Inferior parietal cortex (tissue), 1 donor: Measurements from ENCODE around the gene BMERB1.
A peak's percentile ranks its signal among the peaks of the same experiment; 100 is the strongest.
"Not testable (repeated sequence)": the region's sequence is repeated elsewhere in the genome, so short reads cannot be mapped to it uniquely, and the experiment has no call there.

ENCODE experiments used
- DNase-seq: peaks from one replicate; pipeline ENCODE4 v3.0.0-alpha.2; 2016; ENCODE audit errors: extremely low spot score

BMERB1 gene

GRCh38 chr16:15461376-15461775 is 27.0 kb downstream of the BMERB1 start:
- DNase-seq: no peak

DNA sequence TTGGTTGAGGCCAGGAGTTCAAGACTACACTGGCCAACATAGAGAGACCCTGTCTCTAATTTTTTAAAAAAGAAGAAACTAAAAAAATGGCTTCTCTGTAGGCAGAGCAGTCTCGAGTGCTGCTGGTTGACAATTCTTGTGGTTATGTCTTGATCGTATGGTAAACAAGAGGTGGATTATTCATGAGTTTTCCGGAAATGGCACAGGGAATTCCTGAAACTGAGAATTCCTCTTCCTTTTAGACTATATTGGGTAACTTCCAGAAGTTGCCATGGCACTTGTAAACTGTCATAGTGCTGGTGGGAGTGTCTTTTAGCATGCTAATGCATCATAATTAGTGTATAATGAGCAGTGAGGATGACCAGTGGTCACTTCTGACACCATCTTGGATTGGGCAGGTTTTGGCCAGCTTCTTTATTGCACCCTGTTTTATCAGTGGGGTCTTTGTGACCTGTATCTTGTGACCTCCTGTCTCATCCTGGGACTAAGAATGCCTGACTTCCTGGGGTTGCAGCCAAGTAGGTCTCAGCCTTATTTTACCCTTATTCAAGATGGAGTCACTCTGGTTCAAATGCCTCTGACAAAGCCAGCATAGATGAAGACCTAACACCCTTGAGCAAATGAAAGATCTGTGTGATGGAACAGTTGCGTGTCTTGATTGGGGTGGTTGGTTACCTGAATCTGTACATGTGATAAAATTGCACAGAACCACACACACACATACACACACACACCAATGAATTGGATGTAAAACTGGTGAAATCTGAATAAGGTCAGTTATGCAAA is 30.2 kb downstream of the BMERB1 start:
- DNase-seq: no peak

DNA sequence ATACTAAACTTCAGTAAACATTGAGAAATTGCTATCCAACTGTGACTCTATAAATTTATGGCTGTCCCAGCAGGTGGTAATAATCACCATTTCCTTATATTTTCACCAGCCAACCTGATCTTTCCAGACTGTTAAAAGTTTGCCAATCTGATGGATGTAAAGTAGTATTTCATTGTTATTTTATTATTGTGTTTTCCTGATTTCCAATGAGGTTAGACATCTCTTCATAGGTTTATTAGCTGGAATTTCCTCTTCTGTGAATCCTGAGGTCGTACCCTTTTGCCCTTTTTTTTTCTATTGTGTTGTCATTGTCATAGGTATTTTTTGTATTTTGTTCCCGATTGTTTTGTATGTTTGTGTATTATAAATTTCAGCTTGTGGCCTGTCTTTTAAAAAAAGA is 31.7 kb downstream of the BMERB1 start:
- no peak for DNase-seq

- DNase-seq: no peak
Measured at GRCh38 chr16:15466886-15467781, 32.7 kb downstream of the BMERB1 start.

DNA sequence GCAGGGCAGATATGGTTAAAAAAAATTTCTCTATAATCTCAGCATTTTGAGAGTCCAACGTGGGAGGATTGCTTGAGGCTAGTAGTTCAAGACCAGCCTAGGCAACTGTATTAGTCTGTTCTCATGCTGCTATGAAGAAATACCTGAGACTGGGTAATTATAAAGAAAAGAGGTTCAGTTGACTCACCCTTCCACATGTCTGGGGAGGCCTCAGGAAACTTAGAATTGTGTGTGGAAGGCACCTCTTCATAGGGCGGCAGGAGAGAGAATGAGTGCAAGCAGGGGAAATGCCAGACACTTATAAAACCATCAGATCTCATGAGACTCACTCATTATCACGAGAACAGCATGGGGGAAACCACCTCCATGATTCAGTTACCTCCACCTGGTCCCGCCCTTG is 42.6 kb downstream of the BMERB1 start:
- not testable (repeated sequence) for DNase-seq

GRCh38 chr16:15477802-15478201 is 43.4 kb downstream of the BMERB1 start:
- DNase-seq: no peak

DNA sequence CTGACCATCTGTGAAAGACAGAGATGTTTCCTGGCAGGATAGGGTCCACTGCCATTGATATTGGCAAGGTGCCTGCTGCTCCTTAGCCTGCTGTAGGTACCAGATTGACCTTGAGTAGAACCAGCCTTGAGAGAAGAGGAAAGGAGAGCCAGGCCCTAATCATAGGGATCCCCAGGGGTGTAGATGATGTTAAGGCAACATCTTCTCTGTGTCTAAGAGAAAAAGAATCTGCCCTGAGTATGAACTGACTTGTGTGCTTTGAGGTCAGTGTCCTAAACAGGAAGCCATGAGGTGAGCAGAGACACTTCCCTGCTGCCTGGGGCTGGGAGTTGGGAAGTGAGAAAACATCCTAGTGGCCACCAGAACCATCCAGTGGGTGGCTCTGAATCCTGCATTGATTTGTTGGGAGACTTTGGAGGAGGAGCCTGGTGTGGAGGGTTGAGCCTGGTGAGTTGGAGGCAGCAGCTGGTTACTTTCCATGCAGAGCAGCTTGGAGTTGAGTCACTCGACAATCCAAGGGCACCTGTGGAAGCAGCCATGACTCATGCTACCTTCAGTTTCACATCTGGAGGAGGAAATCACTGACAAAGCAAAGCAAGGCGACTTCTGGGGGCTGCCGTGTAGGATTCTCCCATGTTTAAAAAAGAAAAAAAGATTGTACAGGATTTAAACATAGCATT is 47.8 kb downstream of the BMERB1 start:
- DNase-seq: peak; percentile 36

DNA sequence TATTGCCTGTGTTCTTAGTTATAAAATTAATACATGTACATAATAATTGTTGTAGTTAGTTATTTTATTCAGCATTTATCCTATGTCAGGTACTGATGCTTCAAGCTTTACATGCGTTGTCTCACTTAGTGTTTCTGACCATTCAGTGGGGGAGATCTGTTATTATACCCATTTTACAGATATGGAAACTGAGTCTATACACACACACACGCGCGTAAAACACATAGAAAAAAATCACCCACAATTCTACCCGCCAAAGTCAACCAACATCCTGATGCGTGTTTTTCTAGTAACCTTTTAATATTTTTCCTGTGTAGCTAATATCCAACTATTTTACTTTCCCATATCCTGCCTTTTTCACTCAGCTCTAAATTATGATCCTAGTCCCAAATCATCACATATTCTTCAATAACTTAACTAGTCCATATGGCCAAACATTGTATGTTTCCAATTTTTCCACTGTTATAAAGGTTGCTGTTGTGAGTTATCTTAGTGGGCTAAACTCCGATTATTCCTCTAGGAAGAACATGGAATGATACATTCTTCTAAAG is 48.4 kb downstream of the BMERB1 start:
- no peak for DNase-seq

DNA sequence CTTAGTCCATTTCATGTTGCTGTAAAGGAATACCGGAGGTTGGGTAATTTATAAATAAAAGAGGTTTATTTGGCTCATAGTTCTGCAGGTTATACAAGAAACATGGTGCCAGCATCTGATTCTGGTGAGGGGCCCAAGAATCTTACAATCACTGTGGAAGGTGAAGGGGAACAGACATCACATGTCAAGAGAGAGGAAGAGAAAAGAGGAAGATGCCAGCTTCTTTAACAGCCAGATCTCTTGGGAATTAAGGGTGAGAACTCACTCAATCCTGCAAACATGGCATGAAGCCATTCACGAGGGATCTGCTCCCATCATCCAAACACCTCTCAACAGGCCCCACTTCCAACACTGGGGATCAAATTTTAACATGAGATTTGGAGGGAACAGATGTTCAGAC is 49.5 kb downstream of the BMERB1 start:
- DNase-seq: no peak

- DNase-seq: no peak
Measured at GRCh38 chr16:15484662-15485061, 50.3 kb downstream of the BMERB1 start.

- DNase-seq: no peak
Measured at GRCh38 chr16:15485175-15485574, 50.8 kb downstream of the BMERB1 start.

DNA sequence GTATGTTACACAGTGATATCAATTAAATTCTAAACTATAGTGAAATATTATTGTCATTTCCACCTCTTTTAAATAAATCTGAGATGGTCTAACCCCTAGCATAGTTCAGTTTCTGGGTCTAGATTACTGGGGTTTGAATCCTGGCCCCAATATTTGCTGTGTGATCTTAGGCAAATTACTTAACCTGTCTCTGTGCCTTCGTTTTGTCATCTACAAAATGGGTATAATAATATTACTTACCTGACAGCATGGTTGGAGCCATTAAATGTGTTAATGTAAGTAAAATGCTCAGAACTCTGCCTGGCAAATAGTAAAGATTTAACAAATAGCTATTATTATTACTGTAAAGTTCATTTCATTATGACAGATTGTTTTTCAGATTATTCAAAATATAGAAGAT is 52.3 kb downstream of the BMERB1 start:
- no peak for DNase-seq

DNA sequence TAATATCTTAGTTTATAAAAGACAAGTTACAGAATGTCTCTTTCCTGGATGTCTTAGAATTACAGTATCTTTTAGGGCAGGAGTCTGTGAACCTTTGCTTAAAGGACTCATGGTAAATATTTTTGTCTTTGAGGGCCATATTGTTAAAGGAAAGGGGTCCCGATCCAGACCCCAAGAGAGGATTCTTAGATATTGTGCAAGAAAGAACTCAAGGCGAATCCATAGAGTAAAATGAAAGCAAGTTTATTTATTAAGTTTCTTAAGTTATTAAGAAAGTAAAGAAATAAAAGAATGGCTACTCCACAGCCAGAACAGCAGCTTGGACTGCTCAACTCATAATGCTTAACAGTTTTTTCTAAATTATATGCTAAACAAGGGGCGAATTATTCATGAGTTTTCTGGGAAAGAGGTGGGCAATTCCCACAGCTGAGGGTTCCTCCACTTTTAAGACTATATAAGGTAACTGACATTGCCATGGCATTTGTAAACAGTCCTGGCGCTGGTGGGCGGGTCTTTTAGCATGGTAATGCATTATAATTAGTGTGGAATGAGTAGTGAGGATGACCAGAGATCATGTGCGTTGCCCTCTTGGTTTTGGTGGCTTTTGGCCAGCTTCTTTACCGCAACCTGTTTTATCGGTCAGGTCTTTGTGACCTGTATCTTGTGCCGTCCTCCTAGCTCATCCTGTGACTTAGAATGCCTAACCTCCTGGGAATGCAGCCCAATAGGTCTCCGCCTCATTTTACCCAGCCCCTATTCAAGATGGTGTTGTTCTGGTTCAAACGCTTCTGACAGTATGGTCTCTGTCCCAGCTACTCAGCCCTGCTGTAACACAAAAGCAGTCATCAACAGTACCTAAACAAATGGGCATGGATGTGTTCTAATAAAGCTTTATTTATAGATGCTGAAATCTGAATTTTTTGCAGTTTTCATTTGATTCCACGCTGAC is 53.2 kb downstream of the BMERB1 start:
- no peak for DNase-seq

DNA sequence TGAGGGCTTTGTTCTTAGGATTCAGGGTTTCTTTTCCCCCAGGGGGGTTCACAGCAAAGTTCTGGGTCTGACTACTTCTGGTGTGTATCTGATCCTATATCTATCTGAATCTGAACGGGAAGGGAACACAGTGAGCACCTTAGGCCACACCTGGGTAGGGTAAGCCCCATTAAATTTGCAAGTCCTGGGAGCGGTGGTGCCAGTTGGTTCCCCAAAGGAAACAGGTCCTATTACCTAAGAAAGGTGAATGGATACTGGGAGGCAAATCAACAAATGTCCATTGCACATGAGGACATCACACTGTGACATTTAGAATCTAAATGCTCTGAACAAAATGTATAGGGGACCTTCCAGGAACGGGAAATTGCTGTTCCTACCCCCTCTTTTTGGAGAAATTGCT is 54.6 kb downstream of the BMERB1 start:
- no peak for DNase-seq

DNA sequence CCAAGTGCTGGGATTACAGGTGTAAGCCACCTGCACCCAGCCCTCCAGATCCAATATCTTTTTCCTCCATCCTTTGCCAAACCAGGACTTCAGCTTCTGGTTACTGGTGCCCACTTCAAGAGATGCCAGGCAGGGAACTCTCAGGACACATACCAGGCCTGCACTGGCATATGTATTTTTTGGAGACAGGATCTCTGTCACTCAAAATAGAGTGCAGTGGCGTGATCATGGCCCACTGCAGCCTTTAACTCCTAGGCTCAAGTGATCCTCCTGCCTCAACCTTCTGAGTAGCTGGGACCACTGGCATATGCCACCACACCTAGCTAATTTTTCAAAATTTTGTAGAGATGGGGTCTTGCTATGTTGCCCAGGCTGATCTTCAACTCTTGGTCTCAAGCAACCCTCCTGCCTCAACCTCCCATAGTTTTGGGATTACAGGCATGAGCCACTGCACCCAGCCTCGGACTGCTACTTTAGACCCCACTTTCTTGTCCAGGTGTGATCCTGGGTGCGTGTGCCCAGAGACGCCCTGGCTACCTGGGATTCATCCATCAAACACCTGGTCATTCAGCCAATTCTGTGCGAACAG is 55.8 kb downstream of the BMERB1 start:
- no peak for DNase-seq

DNA sequence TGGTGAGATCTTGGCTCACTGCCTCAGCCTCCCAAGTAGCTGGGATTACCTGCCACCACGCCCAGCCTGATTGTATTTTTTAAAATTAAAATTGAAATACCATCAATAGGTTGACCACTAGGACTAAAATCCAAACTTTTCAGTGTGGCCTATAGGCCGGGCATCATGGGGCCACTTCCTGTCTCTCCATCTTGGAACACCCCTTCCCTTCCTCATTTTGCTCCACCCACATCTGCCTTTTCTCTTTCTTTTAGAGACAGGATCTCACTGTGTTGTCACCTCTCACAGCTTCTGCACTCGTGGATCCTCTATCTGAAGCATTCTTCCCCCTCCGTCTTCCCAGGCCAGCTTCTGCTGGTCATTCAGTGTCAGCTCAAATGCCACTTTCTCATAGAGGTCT is 57.0 kb downstream of the BMERB1 start:
- no peak for DNase-seq

DNA sequence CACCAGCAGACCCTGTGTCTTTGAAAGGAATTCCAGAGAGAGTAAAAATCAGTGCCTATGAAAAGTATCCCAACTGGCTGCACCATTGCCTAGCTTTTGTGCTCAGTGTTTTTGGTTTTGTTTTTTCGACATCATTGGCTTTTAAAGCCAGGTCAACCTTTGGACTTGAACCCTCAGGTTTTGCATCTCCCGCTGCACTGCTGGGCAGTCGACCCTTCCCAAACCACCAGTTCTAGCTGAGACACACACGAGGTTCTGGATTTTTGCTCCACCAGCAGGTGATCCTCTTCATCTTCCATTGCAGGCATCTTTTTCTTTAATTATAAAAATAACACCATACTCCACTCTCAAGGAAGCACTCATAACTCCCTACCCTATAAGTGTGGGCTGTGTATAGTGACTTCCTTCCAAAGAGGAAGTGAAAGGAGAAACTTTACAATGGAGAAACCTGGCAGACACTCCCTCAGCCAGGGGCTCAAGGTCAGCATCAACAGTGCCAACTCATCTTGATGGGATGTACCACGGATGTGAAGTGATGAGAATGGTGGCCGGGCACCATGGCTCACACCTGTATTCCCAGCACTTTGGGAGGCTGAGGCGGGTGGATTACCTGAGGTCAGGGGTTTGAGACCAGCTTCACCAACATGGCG is 57.8 kb downstream of the BMERB1 start:
- no peak for DNase-seq

DNA sequence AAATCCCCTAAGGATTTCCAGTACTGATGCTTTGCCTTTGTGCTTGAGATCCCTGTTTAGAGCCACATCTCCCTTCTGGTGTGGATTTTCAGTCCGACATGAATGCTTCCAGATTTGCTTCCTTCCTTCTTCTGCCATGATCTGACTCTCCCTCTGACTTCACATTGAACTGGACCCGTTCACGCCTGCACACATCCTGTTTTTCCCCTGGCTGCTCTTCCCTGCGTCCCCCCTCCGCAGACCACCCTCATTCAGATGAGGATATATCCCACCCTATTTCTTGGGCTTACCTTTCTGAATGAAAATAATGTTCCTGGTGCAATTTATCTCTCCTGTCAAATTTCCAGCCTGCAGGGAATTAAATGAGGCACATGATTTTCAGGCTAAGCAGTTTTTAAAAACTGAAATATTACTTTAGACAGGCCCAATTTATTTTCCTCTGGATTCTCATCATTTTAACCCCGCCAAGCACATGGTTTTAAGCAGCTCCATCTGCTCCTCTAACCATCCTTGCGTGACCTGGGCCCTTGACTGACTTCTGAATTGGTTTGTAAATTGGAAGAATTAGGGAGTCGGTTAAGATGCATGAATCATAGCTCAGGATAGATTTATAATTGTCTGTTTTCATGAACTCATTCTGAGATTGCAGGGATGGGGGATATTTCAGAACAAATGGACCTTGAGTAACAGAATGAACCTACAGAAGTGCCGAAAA is 59.2 kb downstream of the BMERB1 start:
- DNase-seq: no peak

GRCh38 chr16:15494236-15494635 is 59.8 kb downstream of the BMERB1 start:
- DNase-seq: no peak
